Mesendoderm (in vitro differentiated cells): Measurements from ENCODE around the gene LIN7B.

Experiments used
- DNase-seq: peaks from one replicate; pipeline ENCODE4 v3.0.0; 2013
- H2AK5ac ChIP-seq: 2 replicates; pipeline ENCODE4 v1.6.1; 2013; ENCODE audit warnings: low read length, inconsistent platforms
- H2BK120ac ChIP-seq: 2 replicates; pipeline ENCODE4 v1.6.1; 2013; ENCODE audit warnings: low read depth, mild to moderate bottlenecking, low read length, moderate library complexity, mixed read lengths
- H2BK15ac ChIP-seq: replicated peaks from 2 replicates; pipeline ENCODE4 v1.6.1; 2013; ENCODE audit warnings: low read depth, mild to moderate bottlenecking, moderate library complexity
- H2BK5ac ChIP-seq: 2 replicates; pipeline ENCODE4 v1.6.1; 2013; ENCODE audit warnings: low read length, inconsistent platforms
- H3K18ac ChIP-seq: 2 replicates; pipeline ENCODE4 v1.6.1; 2013; ENCODE audit warnings: mild to moderate bottlenecking, low read length, mixed read lengths
- H3K23ac ChIP-seq: one replicate; pipeline ENCODE4 v1.6.1; 2013; ENCODE audit warnings: low read length
- H3K27ac ChIP-seq: 2 replicates; pipeline ENCODE4 v1.5.1; 2013; ENCODE audit warnings: low read depth, mild to moderate bottlenecking, inconsistent platforms, low read length, moderate library complexity
- H3K27me3 ChIP-seq: 2 replicates; pipeline ENCODE4 v1.6.1; 2013; ENCODE audit warnings: low read length, control low read depth, mild to moderate bottlenecking, inconsistent platforms; ENCODE audit not compliant: insufficient read depth, poor library complexity
- H3K36me3 ChIP-seq: 2 replicates; pipeline ENCODE4 v1.6.1; 2013; ENCODE audit warnings: low read length, inconsistent platforms; ENCODE audit not compliant: control insufficient read depth, insufficient read depth
- H3K4ac ChIP-seq: one replicate; pipeline ENCODE4 v1.6.1; 2013; ENCODE audit warnings: low read depth, mild to moderate bottlenecking, low read length, moderate library complexity
- H3K4me1 ChIP-seq: 2 replicates; pipeline ENCODE4 v1.6.1; 2013; ENCODE audit warnings: low read depth, low read length, inconsistent platforms; ENCODE audit not compliant: control insufficient read depth
- H3K4me2 ChIP-seq: 2 replicates; pipeline ENCODE4 v1.6.1; 2013; ENCODE audit warnings: low read length
- H3K4me3 ChIP-seq: 2 replicates; pipeline ENCODE4 v1.5.1; 2013; ENCODE audit warnings: mild to moderate bottlenecking, low read length
- H3K56ac ChIP-seq: one replicate; pipeline ENCODE4 v1.6.1; 2013; ENCODE audit warnings: low read length
- H3K79me1 ChIP-seq: 2 replicates; pipeline ENCODE4 v1.6.1; 2013; ENCODE audit warnings: low read length, inconsistent platforms
- H3K79me2 ChIP-seq: 2 replicates; pipeline ENCODE4 v1.6.1; 2013; ENCODE audit warnings: mild to moderate bottlenecking, low read length; ENCODE audit not compliant: control insufficient read depth, insufficient read depth
- H3K9ac ChIP-seq: 2 replicates; pipeline ENCODE4 v1.6.1; 2013; ENCODE audit warnings: low read length, inconsistent platforms
- H4K5ac ChIP-seq: one replicate; pipeline ENCODE4 v1.6.1; 2013; ENCODE audit warnings: low read length
- H4K8ac ChIP-seq: one replicate; pipeline ENCODE4 v1.6.1; 2013; ENCODE audit warnings: low read depth, mild to moderate bottlenecking, control low read depth, low read length, moderate library complexity
- WGBS: extraction: QIAGEN DNeasy Blood & Tissue Kit; methylation state at CpG from one replicate; pipeline ENCODE4 v1.1.7; 2013; ENCODE audit warnings: low lambda C conversion rate, missing lambda C conversion rate; ENCODE audit not compliant: insufficient coverage; ENCODE audit errors: extremely low coverage; 5-methylcytosine and 5-hydroxymethylcytosine counted together

Gene LIN7B

DNA sequence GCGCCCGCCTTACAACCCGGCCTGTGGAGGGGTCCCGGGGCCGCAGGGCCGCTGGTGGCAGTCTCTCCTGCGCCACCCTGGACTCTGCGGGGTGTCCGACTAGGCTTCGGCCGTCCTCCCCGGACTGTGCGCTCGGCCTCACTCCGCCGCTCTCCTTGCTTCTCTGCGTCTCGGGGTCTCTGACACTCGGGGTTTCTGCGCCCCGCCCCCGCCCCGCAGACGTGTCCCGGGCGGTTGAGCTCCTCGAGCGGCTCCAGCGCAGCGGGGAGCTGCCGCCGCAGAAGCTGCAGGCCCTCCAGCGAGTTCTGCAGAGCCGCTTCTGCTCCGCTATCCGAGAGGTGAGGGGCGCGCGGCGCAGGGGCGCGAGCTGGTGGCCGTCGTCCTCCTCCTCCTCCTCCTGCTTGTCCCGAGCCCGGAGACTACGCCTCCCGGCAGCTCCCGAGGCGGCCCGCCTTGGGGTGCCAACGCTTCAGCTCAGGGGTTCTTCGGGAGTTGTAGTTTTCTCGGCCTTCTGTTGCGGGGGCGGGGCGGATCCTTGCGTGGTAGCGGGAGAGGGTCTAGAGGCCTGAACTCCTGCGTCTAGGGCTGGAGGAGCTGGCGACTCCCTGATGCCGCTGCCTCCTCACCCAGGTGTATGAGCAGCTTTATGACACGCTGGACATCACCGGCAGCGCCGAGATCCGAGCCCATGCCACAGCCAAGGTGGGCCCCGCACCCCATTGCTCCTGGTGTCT, 627 bp downstream of the LIN7B start:
- Histone ChIP-seq H3K79me1 (no peaks in the 10 kb centered on the region), H3K4me1 (no peaks in the 10 kb centered on the region), H3K79me2 (no peaks in the 10 kb centered on the region), H3K36me3 (no peaks in the 10 kb centered on the region), H3K56ac (peak overlapping the region; percentile 90), H4K5ac (no peak overlapping the region), H2BK15ac (no peak overlapping the region), H3K4me3 (peak overlapping the region; percentile 59), H4K8ac (no peak overlapping the region), H3K9ac (peak overlapping the region; percentile 80), H3K27me3 (no peaks in the 10 kb centered on the region), H3K18ac (peak overlapping the region; percentile 83), H3K23ac (peak overlapping the region; percentile 92), H3K4ac (no peak overlapping the region), H2AK5ac (no peak overlapping the region), H3K27ac (no peak overlapping the region), H3K4me2 (peak overlapping the region; percentile 74), H2BK120ac (no peak overlapping the region), H2BK5ac (no peak overlapping the region)
- peak; percentile 75 for DNase-seq
- no CpG with 5 or more reads among the region's 68 CpGs for WGBS

DNA sequence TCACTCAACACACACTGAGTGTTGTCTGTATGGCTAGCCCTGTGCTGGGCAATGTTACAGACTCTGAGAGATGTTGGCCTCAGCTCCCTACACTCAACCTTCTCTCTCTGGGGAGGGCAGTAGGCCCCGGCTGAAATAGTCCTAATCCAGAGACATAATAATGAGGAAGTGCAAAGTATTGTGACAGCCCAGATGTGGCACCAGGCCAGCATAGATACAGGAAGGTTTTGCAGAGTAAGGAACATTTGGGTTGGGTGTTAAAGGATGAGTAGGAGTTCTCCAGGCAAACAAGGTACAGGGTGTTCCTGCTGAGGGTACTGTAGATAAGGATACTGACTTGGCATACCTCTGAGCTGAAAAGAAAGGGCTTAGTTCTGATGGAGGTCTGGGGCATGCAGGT, 2.4 kb downstream of the LIN7B start:
- Histone ChIP-seq H2BK15ac (no peak overlapping the region), H3K4me2 (no peak overlapping the region), H3K18ac (no peak overlapping the region), H3K23ac (no peak overlapping the region), H3K79me1 (no peaks in the 10 kb centered on the region), H4K8ac (no peak overlapping the region), H3K4ac (no peak overlapping the region), H3K79me2 (no peaks in the 10 kb centered on the region), H3K4me1 (no peaks in the 10 kb centered on the region), H2BK120ac (no peak overlapping the region), H3K27me3 (peaks cover 7% of the 10 kb centered on the region), H3K9ac (no peak overlapping the region), H3K27ac (no peak overlapping the region), H4K5ac (no peak overlapping the region), H3K36me3 (no peaks in the 10 kb centered on the region), H2AK5ac (no peak overlapping the region), H3K4me3 (no peak overlapping the region), H2BK5ac (no peak overlapping the region), H3K56ac (no peak overlapping the region)
- WGBS = no CpG with 5 or more reads among the region's 1 CpG
- DNase-seq = no peak

DNA sequence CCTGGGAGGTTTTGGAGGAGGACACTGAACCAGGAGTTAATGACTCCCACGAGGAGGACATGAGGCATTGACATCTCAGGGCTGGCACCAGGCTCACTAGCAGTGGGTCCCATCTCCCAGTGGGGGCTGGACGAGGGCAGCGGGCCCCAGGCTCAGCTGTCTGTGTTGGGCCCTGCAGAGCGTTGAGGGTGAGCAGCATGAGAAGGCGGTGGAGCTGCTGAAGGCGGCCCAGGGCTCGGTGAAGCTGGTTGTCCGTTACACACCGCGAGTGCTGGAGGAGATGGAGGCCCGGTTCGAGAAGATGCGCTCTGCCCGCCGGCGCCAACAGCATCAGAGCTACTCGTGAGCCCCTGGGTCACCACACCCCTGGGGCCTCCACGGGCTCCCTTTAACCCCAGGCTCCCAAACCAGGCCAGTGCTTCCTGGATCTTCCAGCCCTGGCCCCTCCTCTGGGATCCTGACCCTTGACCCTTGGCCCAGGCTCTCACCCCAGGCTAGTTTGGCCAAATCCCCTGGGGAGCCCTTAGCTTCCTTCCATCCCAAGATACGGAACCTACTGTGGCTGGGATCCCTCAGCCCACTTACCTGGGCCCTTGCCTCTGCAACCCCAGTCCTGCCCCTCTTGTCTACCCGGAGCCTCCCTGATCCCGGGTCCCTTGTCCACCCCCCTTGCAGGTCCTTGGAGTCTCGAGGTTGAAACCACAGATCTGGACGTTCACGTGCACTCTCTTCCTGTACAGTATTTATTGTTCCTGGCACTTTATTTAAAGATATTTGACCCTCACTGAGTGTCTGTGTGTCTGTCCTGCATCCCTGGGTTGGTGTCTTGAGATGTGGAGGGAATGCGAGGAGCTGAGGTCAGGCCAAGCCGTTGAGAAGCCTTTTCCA, 3.8 kb downstream of the LIN7B start:
- Histone ChIP-seq H3K18ac (no peak overlapping the region), H3K4me2 (peak overlapping the region; percentile 55), H3K4me1 (no peaks in the 10 kb centered on the region), H2AK5ac (no peak overlapping the region), H3K9ac (peak overlapping the region; percentile 87), H2BK15ac (no peak overlapping the region), H3K36me3 (no peaks in the 10 kb centered on the region), H3K27me3 (peaks cover 7% of the 10 kb centered on the region), H2BK5ac (no peak overlapping the region), H3K56ac (peak overlapping the region; percentile 93), H3K4ac (no peak overlapping the region), H2BK120ac (no peak overlapping the region), H3K27ac (no peak overlapping the region), H4K5ac (no peak overlapping the region), H3K79me1 (no peaks in the 10 kb centered on the region), H4K8ac (no peak overlapping the region), H3K23ac (no peak overlapping the region), H3K79me2 (no peaks in the 10 kb centered on the region), H3K4me3 (peak overlapping the region; percentile 64)
- DNase-seq = no peak
- WGBS = no CpG with 5 or more reads among the region's 26 CpGs

DNA sequence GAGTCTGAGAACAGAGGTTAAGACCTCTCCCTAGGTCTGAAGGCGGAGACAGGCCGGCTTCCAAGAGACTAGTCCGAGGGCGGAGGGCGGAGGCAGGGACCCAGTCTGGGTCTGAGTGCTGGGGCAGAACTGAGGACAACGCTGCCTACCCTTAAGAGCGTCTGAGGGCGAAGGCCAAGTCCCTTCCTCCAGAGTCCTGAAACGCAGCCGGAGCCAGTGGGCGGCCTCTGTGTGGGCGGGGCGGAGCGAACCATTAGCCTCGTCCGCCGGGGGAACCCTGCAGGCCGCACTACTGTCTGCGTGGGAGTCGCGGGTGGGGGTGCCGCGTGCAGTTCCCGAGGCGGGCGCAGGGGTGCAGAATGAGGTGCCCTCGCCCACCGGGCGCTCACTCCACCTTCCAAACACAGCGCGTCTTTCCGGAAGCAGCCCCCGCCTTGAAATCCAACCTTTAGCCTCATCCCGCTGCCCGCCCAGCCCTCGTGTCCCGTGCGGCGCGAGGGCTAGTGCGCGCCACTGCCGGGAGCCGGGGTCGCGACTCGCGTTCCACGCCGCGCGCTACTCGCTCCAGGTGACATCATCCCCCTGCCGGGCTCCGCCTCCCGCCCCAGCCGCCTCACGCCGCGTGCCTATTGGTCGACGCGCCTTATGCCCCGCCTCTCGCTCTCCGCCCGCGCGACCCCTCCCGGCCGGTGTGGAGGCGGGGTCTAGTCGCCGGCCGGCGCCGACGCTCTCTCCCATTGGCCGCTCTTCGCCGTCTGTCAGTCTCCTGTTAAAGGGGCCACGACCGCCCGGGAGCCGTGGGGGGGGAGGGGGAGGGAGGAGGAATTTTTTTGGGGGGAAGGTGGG, 4.6 kb downstream of the LIN7B start, which contains the start of gene C19orf73:
C19orf73 (minus strand) TSS at position 579 of the 846 bp plus-strand sequence; CDS start at position 458, 121 bp downstream.
- Histone ChIP-seq H2BK5ac (peak within 1 kb of the TSS; percentile 55), H3K23ac (no peak within 1 kb of the TSS), H2BK15ac (no peak within 1 kb of the TSS), H3K36me3 (no peaks in the 10 kb centered on the region), H2AK5ac (no peak within 1 kb of the TSS), H3K27me3 (peaks cover 7% of the 10 kb centered on the region), H4K5ac (no peak within 1 kb of the TSS), H3K9ac (peak within 1 kb of the TSS; percentile 87), H3K4me2 (peak within 1 kb of the TSS; percentile 55), H3K79me1 (no peaks in the 10 kb centered on the region), H3K18ac (peak within 1 kb of the TSS; percentile 81), H3K56ac (peak within 1 kb of the TSS; percentile 93), H3K79me2 (no peaks in the 10 kb centered on the region), H3K4me3 (peak within 1 kb of the TSS; percentile 64), H3K4ac (peak within 1 kb of the TSS; percentile 75), H3K27ac (peak within 1 kb of the TSS; percentile 15), H2BK120ac (no peak within 1 kb of the TSS), H4K8ac (no peak within 1 kb of the TSS), H3K4me1 (no peaks in the 10 kb centered on the region)
- no CpG with 5 or more reads among the region's 85 CpGs for WGBS
- peak; percentile 95 for DNase-seq

DNA sequence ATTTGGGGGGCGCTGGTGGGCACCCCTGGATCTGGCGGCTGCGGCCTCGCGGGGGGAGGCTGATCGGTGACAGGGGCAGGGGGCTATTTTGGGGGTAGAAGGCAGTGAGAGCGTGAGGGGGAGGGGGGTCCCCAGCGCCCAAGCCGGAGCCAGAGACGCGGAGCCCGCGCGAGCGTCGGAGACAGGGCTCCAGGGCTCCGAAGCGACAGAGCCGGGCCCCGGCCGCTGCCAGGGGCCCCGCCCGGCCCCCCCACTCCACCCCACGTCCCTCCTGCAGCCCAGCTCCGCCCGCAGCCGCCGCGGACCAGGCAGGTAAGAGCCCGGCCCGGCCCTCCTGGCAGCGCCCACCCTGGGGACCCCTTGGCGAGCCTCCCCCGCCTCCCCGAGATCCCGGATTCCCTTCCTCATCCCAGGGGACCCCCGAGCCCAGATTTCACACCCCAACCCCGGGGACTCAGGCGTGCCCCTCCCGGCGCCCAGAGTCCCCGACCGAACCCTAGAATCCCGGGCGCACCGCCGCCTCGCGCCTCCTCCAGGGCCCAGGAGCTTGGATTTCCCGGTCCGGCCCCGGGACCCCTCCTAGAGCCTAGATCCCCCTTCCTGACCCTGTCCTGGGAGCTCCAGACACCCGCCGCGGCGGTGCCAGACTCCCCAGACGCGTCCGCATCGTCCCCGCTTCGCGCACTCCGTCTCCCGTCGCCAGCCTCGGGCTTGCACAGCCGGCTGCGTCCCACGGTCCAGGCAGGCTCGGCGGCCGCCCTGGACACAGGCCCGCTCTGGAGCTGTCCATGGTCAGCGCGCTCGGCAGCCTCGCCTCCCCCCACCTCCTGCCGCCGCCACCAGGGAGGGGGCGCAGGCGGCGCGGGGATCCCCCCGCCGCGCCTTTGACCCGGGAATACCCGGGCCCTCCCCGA, 5.5 kb downstream of the LIN7B start, which contains the start of gene PPFIA3:
PPFIA3 (plus strand) TSS at position 134 of the 914 bp plus-strand sequence. CDS start 8,330 bp downstream, outside the sequence.
- no peak within 1 kb of the TSS for H2AK5ac ChIP-seq
- H4K8ac ChIP-seq = no peak within 1 kb of the TSS
- peak within 1 kb of the TSS; percentile 93 for H3K56ac ChIP-seq
- peak; percentile 57 for DNase-seq
- peak within 1 kb of the TSS; percentile 87 for H3K9ac ChIP-seq
- H3K4me1 ChIP-seq = no peaks in the 10 kb centered on the region
- peak within 1 kb of the TSS; percentile 55 for H3K4me2 ChIP-seq
- peak within 1 kb of the TSS; percentile 64 for H3K4me3 ChIP-seq
- no peak within 1 kb of the TSS for H4K5ac ChIP-seq
- no CpG with 5 or more reads among the region's 90 CpGs for WGBS
- H2BK120ac ChIP-seq = no peak within 1 kb of the TSS
- no peaks in the 10 kb centered on the region for H3K79me1 ChIP-seq
- H2BK5ac ChIP-seq = peak within 1 kb of the TSS; percentile 55
- no peak within 1 kb of the TSS for H3K23ac ChIP-seq
- H3K18ac ChIP-seq = peak within 1 kb of the TSS; percentile 81
- no peaks in the 10 kb centered on the region for H3K79me2 ChIP-seq
- H3K27ac ChIP-seq = peak within 1 kb of the TSS; percentile 15
- no peaks in the 10 kb centered on the region for H3K36me3 ChIP-seq
- H3K27me3 ChIP-seq = peaks cover 7% of the 10 kb centered on the region
- H3K4ac ChIP-seq = peak within 1 kb of the TSS; percentile 75
- H2BK15ac ChIP-seq = no peak within 1 kb of the TSS
